GM19351 (cell line): ENCODE measurements around the gene IFIT1B.

ENCODE experiments used
- ATAC-seq: cut with Tn5 transposase; IDR thresholded peaks from one replicate; pipeline ENCODE4 v1.9.1; 2021; ENCODE audit warnings: mild to moderate bottlenecking, moderate library complexity; ENCODE audit not compliant: unreplicated experiment

The IFIT1B gene

DNA sequence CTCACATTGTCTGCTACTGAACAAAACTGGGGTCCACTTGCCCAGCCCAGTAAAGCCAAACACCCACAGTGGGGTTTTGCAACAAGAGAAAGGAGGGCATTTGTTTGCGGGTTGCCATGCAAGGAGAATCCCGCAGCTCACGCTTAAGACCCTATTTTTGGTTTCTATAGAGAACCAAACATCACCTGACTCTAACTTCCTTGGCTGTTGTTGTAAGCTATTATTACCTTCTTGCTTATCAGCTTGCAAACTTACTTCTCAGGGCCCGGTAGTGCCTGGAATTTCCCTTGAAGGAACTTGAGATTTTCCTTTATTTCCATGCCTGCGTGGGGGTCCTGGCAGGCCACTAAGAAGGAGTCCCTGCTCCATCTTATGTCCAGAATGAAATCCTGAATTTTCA is 29.4 kb upstream of the IFIT1B start:
- ATAC-seq = no peak

DNA sequence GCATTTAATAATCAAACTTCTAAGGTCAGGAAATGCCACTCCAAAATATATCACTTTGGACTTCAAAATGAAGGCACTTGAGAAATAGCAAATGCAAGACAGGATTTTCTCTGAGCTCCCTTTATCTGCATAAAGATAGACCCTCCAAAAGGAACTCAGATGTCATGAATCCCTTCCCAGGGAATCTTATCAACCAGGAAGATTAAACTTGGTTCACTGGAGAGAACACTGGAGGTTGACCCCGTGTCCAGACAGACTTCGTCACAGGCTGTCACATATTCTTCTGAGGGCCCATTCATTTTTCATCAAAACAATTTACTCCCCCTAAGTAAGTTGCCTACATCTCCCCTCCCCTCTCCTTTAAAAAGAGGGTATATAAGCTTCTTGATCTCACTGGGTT is 28.9 kb upstream of the IFIT1B start:
- ATAC-seq = no peak

DNA sequence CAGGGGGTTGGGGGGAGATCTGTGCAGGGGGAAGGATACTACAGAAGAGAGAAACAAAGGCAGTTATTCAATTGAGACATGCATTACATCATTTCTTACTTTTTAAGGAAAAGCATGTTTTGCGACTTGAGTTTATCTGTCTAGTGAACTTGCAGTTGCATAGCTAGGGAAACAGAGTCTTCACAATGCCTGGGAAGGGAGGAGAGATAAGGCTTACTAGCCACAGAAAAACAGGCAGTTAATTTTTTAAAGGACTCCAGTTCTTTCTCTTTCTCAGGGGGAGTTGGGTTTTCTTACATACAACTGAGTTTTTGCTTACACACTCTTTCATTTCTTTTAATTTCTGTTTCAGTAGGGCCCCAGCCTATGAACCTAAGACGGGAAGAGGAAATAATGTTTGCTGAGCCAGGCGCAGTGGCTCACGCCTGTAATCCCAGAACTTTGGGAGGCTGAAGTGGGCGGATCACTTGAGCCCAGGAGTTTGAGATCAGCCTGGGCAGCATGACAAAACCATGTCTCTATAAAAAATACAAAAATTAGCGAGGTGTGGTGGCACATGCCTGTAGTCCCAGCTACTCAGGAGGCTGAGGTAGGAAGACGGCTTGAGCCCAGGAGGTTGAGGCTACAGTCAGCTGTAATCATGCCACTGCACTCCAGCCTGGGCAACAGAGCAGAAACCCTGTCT is 27.1 kb upstream of the IFIT1B start:
- ATAC-seq = peak; percentile 25

DNA sequence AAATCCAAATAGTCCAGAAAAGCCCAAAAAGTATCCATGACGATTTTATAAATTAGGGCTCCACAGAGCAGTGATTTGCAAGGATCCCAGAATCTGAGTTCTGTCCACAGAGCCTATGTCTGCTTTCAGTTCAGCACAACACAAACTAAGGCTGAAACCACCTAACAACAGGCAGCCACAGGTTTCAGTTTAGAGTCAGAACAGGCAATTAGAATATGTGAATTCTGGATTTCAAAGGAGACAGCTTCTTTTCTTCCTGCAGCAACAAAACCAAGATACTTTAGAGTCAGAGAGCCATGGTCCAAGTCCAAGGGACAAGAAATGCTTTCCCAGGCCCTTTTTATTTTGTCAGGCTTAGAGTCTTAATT is 26.5 kb upstream of the IFIT1B start:
- ATAC-seq = peak; percentile 89

DNA sequence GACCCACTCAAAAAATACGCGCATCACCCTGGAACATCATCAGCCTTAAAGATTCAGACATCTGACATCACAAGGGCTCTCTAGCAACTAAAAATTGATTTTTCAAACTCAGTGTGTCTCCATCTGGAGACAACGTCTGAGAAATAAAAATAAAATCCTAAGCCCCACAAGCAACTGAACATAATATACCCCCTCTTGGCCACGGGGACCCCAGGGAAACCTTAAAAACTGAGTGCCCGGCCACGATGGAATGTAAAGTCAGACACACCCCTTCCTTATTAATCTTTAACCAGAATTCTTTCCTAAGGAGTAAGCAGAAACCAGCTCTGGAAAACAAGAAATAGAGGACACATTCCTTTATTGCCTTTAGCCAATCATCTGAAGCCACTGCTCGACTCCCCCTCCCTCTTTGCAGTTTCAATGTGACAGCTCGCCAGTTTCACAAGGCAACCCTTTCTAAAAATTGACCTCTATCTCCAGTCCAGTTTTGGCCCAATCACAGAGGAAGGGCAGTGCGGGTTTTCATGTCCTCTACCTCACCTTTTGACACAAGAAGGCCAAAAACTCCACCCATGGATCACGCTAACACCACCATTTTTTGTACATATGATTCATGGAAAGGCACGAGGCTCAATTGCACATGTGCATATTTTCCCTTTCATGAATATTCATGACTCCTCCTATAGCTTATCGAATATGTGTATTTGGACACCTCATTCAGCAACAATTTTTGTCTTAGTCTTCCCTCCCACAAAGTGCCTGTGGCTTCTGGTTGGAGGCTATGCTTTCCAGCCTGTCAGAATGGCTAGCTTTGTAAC is 25.9 kb upstream of the IFIT1B start:
- ATAC-seq = peak; percentile 51

DNA sequence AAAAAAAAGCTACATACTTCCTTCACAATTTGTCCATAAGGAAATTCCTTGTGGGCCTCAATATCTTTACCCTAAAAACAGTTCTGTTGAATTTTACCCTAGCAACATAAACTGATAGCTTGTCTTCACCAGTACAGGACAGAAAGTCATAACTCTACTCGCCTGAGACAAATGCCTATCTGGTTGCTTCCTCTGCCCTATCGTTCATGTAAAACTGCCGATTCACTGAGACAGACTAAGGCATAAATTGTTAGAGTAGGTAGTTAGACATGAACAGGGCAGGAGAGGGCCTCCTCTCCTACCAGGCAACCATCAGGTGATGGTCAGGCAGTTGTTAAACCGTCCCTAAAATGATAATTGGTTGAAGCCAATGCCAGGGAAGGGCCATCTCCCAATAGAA is 25.1 kb upstream of the IFIT1B start:
- ATAC-seq = no peak

DNA sequence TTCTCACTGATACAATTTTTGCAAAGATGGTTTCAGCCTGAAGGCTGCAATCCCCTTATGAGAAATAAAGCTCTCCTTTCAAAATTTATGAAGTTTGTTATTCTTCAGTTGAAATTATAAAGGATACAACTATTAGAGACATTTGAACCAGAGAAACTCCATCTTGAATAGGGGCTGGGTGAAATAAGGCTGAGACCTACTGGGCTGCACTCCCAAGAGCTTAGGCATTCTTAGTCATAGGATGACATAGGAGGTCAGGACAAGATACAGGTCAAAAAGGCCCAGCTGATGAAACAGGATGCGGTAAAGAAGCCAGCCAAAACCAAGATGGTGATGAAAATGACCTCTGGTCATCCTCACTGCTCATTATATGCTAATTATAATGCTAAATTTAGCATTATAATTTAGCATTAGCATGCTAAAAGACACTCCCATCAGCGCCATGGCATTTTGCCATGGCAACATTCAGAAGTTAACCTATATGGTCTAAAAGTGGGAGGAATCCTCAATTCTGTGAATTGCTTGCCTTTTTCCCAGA is 22.4 kb upstream of the IFIT1B start:
- no peak for ATAC-seq

DNA sequence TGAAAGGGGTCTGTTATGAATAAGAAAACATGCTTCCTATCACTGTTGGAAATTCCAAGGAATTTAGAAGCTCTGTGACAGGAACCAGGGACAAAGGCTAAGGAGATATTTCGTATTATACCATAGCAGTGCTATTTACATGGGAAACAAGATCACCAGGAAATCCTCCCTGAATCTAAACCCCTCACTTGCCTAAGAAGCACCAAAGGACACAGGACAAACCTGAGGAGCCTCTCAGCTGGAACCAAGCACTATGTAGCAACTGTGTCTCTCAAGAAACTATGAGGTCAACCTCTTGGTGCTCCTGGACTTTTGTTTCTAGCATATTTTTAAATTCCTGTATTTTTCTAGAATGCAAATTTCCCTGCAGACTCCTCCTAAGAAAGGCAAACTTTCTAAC is 20.8 kb upstream of the IFIT1B start:
- no peak for ATAC-seq

DNA sequence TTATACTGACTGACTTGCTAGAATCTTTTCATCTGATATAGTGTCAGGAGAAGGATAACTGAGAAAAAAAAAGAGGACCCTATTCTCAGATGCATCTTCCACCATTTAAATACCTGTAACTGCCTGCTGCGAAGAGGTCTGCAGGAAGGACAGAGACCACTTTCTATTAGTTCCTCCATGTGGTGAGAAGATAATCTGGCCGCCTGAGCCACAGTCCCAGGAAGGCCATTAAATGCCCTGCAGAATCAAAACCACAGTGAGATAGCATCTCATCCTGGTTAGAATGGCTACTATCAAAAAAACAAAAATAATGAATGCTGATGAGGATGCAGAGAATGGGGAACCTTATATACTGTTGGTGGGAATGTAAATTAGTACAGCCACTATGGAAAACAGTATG is 19.9 kb upstream of the IFIT1B start:
- ATAC-seq = no peak

DNA sequence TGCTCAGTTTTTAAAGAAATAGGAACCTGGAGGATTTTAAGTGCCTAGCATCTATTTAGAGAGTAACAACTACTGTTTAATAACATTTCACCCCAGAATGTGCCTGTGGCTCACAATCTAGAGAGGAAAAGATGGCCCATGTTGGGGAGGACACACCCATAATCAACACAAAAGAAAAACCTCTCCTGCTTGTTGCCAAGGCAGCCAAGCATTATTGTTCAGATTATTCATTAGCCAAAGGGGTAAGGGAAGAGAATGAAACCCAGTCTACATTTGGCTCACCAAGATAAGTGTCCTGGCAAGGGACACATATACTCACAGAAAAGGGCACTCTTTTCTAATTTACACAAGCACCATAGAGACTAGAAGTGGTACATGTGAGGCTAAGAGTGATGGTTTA is 17.7 kb upstream of the IFIT1B start:
- no peak for ATAC-seq

DNA sequence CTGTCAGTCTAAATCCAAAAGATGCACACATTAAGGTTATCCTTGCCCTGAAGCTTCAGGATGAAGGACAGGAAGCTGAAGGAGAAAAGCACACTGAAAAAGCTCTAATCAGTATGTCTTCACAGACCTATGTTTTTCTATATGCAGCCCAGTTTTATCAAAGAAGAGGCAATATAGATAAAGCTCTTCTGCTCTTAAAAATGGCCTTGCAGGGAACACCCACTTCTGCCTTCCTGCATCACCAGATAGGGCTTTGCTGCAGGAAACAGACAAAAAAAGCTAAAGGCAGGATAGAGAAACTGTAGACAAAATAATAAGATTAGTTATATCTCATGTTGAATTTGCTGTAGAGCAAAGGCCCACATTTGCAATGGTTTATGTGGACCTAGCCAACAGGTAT is 14.9 kb upstream of the IFIT1B start:
- no peak for ATAC-seq

DNA sequence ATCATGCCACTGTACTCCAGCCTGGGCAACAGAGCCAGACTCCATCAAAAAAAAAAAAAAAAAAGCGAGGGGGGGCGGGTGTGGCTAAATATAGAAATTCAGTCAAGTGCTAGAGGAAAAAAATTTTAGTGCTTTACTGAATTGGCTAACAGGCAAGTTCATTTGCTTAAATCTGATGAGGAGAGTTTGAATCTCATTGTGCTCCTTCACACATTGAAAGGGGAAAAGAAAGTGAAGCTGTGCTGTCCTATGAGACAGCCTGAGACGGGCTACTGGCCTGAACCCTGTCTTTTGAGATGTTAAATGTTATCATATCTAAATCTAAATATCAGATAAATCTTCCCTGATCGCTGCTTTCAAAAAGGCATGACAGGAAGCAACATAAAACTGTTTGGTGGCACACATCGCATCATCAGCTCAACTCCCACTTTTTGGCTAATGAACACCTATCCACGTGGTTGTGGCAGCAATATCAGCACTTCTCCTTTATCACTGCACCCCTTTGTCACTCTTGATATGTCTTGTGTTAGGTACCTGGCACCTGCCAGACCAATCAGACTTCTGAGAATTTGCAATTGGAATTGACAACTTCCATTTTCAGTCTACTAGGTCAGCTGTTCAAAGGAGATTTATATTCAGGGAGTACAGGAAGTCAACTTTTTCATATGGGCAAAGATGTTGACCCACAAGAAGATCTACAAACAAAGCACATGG is 14.0 kb upstream of the IFIT1B start:
- ATAC-seq = no peak

DNA sequence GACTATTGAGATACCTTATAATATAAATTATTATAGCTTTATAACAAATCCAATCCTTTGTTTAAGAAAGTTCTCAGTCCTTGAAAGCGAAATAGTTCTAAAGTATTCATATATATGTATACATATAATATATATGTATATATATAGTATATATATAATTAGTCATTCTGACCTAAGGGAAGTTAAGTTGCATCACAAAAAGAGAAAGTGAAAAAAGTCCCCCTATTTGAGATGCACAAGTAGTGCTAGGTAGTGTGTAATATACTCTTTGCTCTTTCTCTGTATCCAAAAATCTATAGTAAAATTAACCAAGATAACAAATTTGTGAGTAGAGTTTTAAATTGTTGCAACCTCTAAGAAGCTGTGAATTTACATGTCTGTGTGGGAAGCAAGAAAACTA is 13.3 kb upstream of the IFIT1B start:
- ATAC-seq = no peak

DNA sequence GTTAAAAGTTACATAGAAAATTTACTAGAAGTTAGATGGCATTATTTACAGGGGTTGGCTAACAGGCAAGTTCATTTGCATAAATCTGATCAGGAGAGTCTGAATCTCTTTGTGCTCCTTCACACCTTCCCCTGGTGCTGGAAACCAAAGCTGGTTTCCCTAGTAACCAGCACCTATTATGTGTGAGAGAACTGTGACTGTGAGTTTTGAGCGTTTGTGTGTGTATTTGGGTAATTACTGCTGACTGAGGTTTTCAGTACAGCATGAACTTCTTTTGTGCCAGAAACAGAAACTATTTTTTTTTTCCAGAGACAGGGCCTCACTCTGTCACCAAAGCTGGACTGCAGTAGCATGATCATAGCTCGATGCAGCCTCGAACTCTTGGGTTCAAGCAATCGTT is 10.3 kb upstream of the IFIT1B start:
- peak; percentile 79 for ATAC-seq

DNA sequence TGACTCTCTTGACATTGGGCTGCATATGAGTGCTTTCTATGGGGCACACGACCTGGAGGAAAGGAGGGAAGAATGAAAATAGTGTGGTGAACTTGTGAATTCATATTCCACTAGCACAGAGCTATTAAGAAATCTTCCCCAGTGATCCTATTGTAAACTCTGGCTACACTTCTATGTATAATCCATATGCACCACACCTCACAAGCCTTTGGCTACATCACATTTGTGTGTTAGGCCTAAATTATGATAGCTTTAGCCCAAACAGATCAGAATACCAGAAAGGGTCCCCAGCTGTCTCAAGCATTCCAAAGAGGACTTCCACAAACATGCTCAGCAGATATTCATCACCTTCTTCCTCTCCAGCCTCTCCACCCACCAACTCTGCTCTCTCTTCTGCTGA is 9.7 kb upstream of the IFIT1B start:
- ATAC-seq = no peak

DNA sequence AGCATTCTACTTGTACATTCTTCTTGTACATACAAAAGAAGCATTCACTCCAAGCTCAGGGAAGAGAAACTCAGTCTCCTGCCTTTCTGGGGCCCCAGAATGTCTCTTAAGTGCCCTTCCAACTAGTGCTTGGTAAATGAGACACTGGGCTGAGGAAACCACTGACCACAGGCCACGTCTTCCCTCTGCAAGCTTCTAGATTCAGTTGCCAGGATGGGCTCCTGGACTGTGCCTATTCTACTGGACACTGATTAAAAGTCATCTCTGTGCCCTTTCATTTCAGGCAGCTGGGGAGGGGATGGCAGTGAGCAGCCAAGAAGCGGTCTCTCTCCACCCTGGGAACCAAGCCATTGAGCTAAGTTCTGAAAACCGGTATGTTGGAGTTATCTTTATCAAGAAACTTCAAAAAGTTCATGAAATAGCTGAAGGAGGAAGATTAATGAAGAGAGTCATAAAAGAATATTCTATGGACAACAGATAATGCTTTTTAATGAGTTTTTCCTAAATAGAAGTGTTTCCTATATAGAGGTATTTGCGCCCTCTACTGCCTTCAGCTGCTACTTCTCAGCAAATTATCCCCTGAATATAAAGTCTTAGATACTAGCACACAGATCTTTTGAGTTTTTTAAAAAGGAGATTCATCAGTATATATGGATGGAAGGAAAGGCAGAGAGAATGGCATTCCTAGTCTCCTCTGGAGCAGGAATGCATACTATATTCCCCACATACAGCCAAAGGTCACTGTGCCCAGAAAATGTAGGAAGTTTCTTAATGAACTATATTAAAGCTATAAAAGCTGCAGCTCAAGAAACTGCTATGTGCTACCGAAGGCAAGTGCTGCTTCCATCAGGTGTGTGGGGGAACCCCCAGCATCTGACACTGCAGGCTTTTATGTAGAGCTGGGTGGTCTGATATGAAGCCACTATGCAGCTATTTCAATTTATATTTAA is 8.4 kb upstream of the IFIT1B start:
- no peak for ATAC-seq

DNA sequence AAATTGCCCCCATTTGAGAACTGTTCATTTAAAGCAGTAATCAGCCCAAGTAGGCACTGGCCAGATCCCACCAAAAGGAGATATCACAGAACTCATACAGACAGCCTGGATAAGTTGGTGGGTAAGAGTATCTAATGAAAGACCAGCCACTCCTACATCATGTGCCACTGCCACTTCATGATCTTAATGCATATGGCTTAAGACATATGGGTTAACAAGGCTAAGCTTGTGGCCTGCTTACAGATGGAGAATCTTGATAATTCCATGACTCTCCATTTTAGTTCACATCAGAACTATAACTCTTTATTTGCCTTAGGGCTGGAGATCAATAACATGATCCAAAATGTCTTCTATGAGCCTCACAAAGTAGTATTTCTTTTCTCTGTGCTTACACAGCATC is 6.8 kb upstream of the IFIT1B start:
- no peak for ATAC-seq

DNA sequence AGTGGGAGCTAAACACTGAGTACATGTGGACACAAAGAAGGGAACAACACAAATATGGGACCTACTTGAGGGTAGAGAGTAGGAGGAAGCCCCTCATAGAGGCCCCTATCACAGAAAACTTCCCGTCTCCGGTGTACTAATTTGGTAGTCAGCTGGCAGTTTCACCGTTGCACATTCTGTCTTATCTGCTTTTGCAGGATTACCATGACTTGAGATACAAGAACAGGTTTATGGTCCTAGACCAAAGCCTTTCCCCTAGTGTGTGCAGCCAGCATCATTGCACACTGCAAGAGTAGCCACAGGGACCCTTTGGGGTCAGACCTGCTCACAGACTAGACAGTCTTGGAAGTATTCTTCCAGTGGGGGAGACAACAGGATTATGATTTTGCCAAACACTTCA is 5.9 kb upstream of the IFIT1B start:
- ATAC-seq = no peak

DNA sequence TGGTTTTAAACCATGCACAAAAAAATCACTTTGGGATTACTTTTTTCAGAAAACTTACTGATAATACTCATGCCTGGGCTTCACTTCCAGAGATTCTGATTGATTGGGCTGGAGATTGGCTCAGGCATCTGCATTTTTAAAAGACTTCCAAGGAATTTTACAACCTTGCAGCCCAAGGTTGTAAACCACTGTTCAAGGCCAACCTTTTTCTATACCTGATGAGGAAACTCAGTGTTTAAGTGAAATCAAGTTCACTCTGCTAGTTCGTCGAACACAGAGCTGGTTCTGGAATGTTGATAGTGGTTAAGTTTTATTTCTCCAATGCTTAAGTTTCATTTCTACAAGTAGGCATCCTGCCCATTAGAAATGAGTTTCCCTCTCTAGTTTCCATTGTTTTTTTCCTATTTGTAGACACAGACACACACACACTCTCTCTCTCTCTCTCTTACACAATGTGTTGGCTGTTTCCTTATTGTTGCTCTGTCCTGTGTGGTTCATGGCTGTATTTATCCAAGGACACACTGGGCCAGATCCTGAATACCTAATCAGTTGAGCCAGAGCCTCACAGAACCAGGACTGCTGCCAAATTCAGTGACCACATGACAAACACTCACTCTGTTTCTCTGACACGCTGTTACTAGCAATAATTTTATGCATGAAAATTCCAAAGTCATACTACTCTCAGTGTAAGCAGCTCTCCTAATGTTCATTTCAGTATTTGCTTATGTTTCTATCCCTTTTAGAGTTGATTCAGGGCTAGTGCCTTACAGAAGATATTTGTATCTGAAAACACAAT is 3.7 kb upstream of the IFIT1B start:
- ATAC-seq = no peak

DNA sequence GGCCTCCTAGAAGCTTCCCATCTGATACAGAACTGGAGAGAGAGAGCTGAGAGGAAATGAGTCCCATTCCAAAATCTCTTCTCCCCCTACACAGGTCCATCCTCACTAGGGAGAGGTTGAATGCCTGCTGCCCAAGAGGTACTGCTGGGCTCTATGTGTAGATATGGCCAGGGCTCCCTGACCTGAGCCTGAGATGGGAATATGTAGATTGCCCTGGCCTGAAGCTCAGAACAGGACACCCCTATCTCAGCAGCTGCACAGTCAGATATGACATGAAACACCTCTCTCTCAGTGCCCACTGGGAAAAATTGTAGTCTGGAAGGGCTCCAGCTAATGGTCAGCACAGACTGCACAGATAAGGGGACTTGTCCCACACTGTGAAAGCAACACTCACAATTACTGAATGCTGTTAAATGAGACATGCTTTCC is 3.1 kb upstream of the IFIT1B start:
- ATAC-seq = no peak
